Panc1 (cell line): Measurements from ENCODE around the gene ALAS2.

Experiments used
- POLR2AphosphoS5 ChIP-seq: IDR thresholded peaks from 2 replicates; pipeline ENCODE4 v1.6.1; 2012; ENCODE audit warnings: mild to moderate bottlenecking, low read depth, low read length, moderate library complexity
- TCF7L2 ChIP-seq: IDR thresholded peaks from 2 replicates; pipeline ENCODE4 v1.6.1; 2011; ENCODE audit warnings: mild to moderate bottlenecking, low read depth, low read length, inconsistent platforms
- TF ChIP-seq, protein P1 (sequence below): fragments of 450-650 bp; IDR thresholded peaks from 2 replicates; pipeline ENCODE4 v1.5.1; 2017; ENCODE audit warnings: mild to moderate bottlenecking
- TF ChIP-seq, protein P2 (sequence below), 2 experiments: IDR thresholded peaks; 2 replicates each; pipeline ENCODE4 v1.6.1; 2011 to 2012; ENCODE audit warnings: low read depth in 2 of 2, control low read depth in 1 of 2, low read length in 1 of 2, mild to moderate bottlenecking in 1 of 2, moderate library complexity in 1 of 2; ENCODE audit not compliant: insufficient read depth in 1 of 2

GRCh38 chrX:55008571-55009358, 22.0 kb downstream of the ALAS2 start:
- TF ChIP-seq, protein P1, sequence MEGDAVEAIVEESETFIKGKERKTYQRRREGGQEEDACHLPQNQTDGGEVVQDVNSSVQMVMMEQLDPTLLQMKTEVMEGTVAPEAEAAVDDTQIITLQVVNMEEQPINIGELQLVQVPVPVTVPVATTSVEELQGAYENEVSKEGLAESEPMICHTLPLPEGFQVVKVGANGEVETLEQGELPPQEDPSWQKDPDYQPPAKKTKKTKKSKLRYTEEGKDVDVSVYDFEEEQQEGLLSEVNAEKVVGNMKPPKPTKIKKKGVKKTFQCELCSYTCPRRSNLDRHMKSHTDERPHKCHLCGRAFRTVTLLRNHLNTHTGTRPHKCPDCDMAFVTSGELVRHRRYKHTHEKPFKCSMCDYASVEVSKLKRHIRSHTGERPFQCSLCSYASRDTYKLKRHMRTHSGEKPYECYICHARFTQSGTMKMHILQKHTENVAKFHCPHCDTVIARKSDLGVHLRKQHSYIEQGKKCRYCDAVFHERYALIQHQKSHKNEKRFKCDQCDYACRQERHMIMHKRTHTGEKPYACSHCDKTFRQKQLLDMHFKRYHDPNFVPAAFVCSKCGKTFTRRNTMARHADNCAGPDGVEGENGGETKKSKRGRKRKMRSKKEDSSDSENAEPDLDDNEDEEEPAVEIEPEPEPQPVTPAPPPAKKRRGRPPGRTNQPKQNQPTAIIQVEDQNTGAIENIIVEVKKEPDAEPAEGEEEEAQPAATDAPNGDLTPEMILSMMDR: no peak
- no peak for TF ChIP-seq POLR2AphosphoS5
- TF ChIP-seq, protein P2, sequence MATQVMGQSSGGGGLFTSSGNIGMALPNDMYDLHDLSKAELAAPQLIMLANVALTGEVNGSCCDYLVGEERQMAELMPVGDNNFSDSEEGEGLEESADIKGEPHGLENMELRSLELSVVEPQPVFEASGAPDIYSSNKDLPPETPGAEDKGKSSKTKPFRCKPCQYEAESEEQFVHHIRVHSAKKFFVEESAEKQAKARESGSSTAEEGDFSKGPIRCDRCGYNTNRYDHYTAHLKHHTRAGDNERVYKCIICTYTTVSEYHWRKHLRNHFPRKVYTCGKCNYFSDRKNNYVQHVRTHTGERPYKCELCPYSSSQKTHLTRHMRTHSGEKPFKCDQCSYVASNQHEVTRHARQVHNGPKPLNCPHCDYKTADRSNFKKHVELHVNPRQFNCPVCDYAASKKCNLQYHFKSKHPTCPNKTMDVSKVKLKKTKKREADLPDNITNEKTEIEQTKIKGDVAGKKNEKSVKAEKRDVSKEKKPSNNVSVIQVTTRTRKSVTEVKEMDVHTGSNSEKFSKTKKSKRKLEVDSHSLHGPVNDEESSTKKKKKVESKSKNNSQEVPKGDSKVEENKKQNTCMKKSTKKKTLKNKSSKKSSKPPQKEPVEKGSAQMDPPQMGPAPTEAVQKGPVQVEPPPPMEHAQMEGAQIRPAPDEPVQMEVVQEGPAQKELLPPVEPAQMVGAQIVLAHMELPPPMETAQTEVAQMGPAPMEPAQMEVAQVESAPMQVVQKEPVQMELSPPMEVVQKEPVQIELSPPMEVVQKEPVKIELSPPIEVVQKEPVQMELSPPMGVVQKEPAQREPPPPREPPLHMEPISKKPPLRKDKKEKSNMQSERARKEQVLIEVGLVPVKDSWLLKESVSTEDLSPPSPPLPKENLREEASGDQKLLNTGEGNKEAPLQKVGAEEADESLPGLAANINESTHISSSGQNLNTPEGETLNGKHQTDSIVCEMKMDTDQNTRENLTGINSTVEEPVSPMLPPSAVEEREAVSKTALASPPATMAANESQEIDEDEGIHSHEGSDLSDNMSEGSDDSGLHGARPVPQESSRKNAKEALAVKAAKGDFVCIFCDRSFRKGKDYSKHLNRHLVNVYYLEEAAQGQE (IDR thresholded peaks at IDR 0.05; ENCODE audit: insufficient read depth in 1 of 2, low read depth in 2 of 2, low read length in 1 of 2): no peak
- no peak for TF ChIP-seq TCF7L2
